ENCODE results near the gene STMND1.

DNA sequence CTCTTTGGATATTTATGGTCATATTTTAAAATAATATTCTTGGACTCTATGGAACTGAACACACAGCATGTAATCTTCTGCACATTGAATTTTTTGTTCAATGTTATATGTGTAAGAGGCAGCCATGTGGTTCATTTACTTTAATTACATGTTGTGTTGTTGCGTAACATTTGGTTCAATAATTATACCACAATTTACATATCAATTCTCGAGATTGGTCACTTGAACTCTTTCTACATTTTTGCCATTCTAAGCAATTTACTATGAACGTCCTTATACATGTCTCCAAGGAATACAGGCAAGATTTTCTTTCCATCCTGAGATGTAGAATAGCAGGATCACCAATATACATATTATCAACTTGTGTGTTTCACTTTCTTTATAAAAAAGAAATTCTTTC, 18.5 kb upstream of the STMND1 start:
- TF ChIP-seq POLR2A (IDR thresholded peaks at IDR 0.05) (no peak), POLR2AphosphoS5 (IDR thresholded peaks at IDR 0.05) (no peak)
- TF ChIP-seq, protein P1, sequence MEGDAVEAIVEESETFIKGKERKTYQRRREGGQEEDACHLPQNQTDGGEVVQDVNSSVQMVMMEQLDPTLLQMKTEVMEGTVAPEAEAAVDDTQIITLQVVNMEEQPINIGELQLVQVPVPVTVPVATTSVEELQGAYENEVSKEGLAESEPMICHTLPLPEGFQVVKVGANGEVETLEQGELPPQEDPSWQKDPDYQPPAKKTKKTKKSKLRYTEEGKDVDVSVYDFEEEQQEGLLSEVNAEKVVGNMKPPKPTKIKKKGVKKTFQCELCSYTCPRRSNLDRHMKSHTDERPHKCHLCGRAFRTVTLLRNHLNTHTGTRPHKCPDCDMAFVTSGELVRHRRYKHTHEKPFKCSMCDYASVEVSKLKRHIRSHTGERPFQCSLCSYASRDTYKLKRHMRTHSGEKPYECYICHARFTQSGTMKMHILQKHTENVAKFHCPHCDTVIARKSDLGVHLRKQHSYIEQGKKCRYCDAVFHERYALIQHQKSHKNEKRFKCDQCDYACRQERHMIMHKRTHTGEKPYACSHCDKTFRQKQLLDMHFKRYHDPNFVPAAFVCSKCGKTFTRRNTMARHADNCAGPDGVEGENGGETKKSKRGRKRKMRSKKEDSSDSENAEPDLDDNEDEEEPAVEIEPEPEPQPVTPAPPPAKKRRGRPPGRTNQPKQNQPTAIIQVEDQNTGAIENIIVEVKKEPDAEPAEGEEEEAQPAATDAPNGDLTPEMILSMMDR (IDR thresholded peaks at IDR 0.05) = no peak

Measured in sigmoid colon (tissue), 4 donors.